Thyroid gland (tissue), 4 donors: Measurements from ENCODE around the gene EVA1C.

Experiments used
- CTCF ChIP-seq, 6 experiments: fragments of 200-600 bp in 3 of 6; fragments of 450-650 bp in 3 of 6; sonication (generic) in 3 of 6; IDR thresholded peaks; one replicate each; pipeline ENCODE4 v1.5.1; 2016 to 2019; ENCODE audit warnings: antibody characterized with exemption in 6 of 6, mild to moderate bottlenecking in 2 of 6, inconsistent platforms in 1 of 6, moderate library complexity in 1 of 6
- POLR2A ChIP-seq, 2 donors: fragments of 450-650 bp; IDR thresholded peaks; one replicate each; pipeline ENCODE4 v1.6.1; 2017; ENCODE audit warnings: antibody characterized with exemption in 2 of 2, mild to moderate bottlenecking in 2 of 2, moderate library complexity in 1 of 2

GRCh38 chr21:32422064-32422463 lies 9.6 kb downstream of the EVA1C start:
- TF ChIP-seq CTCF (IDR thresholded peaks at IDR 0.05), result no peak
- TF ChIP-seq POLR2A (IDR thresholded peaks at IDR 0.05), result no peak
